Fibroblast of the conjunctiva (primary cell): ENCODE results near the gene IRF5.
A peak's percentile ranks its signal among the peaks of the same experiment; 100 is the strongest.

Experiments
- DNase-seq: peaks from one replicate; pipeline ENCODE4 v3.0.0-alpha.2; 2010; ENCODE audit warnings: low read depth

Gene IRF5, protein sequence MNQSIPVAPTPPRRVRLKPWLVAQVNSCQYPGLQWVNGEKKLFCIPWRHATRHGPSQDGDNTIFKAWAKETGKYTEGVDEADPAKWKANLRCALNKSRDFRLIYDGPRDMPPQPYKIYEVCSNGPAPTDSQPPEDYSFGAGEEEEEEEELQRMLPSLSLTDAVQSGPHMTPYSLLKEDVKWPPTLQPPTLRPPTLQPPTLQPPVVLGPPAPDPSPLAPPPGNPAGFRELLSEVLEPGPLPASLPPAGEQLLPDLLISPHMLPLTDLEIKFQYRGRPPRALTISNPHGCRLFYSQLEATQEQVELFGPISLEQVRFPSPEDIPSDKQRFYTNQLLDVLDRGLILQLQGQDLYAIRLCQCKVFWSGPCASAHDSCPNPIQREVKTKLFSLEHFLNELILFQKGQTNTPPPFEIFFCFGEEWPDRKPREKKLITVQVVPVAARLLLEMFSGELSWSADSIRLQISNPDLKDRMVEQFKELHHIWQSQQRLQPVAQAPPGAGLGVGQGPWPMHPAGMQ

DNA sequence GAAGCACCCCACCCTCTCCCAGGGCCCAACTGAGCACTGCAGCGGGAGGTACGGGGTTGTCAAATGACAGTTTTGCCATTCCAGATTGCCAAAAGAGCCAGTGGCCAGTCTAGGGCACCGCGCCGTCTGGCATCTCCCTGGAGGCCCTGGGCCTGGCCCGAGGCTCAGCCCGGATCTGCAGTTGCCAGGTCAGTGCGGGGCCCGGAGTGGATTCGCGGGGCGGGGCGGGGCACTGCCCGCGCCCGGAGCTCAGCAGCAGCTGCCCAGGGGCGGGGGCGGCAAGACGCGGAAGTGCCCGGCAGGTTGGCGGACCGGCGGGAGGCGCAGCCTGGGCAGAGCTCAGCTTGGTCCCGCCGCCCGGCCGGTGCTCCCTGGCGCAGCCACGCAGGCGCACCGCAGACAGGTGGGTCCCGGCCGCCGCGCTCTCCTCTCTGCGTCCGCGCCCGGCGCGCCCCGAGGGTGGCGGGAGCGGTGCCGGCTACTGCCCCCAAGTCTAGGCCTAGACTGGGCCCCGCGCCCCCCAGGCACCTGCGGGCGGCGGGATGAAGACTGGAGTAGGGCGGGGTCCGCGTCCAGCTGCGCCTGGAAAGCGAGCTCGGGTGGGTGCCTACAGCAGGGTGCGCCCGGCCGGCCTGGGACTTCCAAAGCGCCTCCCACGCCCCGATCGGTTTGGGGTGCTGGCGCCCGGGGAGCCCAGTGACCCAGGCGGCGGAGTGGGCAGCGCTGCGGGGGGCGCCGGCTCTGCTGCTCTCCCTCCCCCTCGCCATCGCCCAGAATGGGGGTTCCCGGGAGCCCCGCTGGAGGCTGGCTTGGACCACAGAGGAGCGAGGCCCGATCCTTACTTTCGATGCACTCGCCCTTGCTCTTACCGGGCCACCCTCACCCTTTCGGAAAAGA, at the start of gene IRF5:
TSS of gene IRF5 (plus strand) at position 281 of the 897 bp plus-strand sequence. CDS start 4,155 bp downstream, outside the sequence.
- no peak for DNase-seq

DNA sequence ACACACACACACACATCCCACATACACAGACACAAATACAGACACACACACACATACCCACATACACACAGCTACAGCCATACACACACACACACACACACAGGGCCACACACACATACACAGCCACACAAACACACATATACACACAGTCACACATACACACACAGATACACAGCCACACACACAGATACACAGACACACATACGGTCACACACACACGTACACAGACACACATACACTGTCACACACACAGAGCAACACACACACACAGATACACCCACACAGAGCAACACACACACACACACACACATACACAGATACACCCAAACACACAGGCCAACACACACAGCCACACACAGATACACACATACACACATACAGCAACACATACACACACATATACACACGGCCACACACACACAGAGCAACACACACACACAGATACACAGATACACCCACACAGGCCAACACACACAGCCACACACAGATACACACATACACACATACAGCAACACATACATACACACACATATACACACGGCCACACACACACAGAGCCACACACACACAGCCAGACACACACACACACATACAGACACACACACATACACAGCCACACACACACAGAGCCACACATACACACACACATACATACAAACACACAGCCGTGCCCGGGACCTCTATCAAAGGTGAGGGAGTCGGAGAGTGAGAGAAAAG, 49.5 kb upstream of the IRF5 start:
- DNase-seq, result no peak

DNA sequence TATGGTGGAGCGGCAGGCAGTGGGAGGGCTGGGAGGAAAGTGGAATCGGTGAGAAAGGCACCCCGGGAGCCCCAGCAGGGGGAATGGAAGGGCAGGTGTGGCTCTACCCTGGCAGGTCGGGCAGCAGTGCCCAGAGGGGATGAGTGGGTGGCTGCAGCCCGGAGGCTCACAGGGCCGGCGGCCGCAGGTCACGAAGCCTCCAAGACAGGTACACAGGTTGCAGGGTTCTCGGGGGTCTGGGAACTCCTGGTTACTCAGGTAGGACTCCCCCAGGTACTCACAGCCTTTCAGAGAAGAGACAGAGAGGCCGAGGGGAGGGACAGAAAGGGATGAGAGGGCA, 49.0 kb upstream of the IRF5 start:
- no peak for DNase-seq

DNA sequence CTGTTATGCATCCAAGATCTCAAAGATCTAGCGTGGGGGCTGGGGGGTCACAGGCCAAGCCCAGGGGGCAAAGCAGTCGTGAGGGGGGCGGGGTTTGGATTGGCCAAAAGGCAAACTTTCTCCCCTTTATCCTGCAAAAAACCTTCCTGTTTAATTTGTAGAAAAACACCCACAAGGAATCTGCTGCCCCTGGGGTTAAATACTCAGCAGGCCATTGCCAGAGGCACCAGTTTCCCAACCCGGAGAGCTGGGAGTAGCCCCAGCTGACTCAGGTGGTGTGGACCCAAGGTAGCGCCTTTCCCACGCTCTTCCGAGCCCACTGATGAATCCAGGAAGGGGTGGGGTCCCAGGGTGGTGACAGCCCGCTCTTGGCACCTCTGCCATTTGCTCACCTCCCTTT, 48.6 kb upstream of the IRF5 start:
- no peak for DNase-seq

DNA sequence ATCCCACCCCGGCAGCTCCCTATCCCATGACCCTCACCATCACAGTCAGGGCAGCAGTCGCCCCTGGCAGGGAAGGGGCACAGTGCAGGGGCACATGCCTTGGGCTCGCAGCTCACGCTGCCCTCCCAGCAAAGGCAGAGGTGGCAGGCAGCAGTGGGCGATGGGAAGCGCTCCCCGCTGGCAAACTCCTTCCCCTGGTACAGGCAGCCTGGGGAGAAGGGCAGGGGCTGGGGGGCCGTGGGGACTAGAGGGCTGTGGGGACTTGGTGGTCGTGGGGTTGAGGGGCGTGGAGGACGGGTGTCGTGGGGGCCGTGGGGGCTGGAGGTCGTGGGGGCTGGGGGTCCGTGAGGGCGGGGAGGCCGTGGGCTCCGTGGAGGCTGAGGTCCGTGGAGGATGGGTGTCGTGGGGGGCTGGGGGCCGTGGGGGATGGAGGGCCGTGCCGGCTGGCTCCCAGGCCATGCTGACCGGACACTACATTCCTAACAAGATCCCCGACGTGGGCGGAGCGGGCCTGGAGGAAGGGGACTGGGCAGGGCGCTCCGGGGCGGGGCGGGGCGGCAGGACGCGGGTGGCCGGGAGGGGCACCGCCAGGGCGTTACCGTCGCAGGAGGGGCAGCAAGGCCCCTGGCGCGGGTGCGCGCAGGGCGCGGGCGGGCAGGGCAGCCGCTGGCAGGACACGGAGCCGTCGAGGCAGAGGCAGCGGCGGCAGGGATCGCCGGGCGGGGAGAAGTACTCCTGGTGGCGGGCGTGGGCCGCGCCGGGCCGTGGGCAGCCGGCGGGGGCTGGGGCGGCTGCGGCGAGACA, 47.2 kb upstream of the IRF5 start:
- DNase-seq, result no peak

DNA sequence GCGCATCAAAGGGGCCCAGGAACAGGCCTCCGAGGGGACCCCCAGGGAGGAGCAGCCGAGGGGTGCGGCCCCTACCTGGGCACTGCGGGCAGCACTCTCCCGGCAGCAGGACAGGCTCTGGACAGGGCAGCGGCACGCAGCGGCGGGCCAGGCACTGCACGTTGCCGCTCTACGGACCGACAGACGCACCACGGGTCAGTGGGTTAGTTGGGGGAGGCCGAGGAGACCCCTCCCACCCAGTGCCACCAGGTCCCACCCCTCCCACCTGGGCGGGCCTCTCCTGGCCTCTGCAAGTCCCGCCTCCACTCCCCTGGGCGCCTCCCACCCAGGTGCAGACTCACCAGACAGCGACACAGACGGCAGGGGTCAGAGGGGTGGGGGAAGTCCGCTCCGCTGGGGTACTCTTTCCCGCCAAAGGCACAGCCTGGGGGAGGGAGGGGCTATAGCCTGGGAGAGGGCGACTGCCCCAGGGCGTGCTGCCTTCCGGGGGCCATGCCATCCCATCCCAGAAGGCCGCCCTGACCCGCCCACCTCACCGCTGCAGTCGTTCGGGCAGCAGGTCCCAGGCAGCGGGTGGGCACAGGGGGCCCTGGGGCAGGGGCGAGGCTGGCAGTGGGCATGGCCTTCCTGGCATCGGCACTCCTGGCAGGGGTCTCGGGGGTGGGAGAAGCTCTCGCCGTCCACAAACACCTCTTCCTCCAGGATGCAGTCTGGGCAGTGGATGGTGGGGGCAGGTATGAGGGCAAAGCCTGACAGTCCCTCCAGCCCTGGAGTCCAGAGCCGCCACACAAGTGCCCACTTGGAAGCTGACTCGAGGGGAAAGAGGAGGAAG, 46.4 kb upstream of the IRF5 start:
- no peak for DNase-seq

DNA sequence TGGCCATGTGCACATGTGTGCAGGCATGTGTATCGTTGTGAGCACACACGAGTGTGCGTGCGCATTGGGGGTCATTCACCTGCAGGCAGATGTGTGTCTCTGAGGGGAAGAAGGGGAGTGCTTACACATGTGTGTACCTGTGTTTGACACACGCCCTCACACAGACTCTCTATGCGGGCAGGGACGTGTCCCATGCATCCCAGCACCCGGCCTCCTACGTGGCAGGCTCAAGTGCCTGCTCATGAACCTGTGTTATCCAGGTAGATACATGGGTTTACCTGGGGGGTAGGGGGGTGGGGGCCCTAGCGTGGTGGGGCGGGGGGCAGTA, 45.8 kb upstream of the IRF5 start:
- no peak for DNase-seq

DNA sequence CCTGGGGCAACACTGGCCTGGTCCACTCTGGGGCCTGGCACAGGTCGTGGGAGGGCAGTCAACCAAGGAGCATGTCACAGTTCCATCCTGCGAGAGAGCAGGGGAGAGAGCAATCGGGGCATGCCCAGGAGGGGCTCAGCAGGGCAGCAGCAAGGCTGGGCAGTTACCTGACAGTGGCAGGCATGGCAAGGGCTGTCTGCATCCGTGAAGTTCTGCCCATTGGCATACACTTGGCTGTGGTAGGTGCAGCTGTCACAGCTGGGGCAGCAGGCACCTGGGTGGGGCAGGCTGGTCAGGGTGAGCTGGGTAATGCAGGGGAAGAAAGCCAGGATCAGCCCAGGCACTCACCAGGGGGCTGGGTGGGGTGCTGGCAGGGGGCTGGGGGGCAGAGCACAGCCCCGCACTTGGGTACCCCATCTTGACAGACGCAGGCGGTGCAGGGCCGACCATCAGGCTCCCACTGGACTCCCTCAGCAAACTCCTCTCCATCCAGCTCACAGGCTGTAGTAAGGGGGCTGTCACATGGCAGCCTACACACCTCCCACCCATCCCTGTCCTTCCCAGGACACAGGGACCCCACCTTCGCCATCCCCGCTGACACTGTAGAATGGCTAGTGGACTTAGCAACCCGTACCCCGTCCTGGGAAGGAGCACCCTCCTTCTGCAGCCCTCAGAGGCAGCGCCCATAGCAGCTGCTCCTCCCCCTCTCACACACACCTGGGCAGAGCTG, 45.0 kb upstream of the IRF5 start:
- DNase-seq, result no peak

DNA sequence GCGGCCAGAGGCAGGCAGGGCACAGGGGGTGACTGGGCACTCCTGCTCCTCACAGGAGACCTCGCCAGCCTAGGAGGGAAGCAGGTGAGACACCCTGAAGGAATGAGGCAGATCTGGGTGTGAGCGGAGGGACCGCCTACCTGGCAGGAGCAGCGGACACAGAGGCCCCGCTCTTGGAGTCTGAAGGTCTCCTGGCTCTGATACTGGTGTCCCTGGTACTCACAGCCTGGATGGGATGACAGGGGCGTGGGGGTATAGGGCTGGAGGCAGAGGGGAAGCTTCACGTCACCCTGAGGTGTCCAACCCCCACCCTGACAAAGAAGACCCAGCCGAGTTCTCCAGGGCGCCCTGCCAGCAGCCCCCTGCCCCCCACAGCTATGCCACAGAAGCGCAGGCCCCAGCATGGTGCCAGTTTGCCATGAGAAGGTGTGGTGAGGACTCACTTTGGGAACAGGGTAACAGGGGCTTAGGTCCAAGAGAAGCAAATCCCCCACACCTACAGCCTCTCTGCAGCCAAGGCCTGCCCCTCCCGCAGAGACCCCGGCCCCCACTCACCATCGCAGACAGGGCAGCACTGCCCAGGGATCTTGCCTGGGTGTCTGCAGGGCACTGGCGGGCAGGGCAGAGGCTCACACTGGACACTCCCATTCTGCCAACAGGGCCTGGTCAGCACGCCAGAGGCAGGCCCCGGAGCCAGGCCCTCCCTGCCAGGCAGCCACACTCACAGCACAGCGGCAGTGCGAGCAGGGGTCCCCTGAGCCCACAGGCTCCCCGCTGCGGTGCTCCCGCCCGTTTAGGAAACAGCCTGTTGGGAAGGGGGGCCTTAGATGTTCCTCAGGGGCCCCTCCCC, 44.3 kb upstream of the IRF5 start:
- no peak for DNase-seq

DNA sequence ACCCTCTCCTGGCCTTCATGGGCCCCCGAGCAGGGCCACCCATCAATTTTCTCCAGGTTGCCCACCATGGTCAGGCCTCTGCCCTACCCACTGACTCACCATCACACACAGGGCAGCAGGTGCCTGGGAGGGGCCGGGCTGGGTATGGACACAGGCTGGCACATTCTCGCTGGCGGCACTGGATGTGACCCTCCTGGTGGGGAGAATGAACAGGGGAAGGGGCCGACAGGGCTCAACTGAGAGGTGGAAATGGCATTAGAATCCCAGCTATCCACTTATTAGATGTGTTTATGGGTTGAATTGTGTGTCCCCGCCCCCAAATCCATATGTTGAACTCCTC, 43.7 kb upstream of the IRF5 start:
- DNase-seq, result no peak

DNA sequence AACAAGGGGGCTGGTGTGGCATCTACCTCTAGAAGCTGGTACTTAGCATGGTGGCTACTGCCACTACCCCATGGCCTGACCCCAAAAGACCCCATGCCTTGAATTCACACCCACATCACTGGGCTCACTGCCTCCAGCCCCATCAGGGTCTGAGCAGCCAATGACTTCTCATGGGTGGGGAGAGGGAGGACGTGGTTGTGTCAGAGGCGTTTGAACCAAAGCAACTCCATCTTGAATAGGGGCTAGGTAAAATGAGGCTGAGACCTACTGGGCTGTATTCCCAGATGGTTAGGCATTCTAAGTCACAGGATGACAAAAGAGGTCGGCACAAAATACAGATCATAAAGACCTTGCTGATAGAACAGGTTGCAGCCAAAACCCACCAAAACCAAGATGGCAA, 42.4 kb upstream of the IRF5 start:
- DNase-seq, result no peak

DNA sequence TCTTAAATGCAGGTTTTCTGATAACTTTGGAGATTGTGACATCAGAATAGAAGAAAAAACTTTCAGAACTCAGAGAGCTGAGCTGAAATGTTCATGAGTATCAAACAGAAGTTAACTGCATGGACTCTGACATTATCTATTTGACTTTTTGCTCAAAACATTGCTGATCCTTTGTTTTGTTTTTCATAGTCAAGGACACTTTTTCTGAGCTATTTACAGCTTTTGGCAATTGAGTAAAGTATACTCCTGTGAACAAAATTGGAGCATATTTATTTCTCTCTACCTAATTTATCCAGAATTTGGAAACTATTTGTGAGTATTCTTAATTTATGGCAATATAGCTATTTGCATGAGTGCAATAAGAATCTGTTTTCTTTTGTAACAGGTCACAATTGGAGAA, 38.3 kb upstream of the IRF5 start:
- DNase-seq, result no peak

DNA sequence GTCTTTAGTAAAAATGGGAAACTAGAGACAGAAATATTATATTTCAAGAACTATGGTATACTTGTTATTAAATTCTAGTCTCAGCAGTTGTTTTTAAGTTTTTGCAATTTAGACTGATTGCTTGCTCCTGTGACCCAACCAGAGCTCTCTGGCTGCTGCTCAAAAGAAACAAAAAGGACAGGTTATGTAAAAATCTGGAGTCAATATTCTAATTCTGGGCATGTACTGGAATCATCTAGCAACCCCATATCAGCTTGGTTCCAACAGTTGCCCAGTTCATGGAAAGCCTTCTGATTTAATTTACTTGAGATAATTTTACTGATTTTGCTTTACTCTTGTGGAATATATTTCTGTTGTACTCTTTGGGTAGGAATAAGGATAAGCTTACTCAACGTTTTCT, 37.5 kb upstream of the IRF5 start:
- no peak for DNase-seq

DNA sequence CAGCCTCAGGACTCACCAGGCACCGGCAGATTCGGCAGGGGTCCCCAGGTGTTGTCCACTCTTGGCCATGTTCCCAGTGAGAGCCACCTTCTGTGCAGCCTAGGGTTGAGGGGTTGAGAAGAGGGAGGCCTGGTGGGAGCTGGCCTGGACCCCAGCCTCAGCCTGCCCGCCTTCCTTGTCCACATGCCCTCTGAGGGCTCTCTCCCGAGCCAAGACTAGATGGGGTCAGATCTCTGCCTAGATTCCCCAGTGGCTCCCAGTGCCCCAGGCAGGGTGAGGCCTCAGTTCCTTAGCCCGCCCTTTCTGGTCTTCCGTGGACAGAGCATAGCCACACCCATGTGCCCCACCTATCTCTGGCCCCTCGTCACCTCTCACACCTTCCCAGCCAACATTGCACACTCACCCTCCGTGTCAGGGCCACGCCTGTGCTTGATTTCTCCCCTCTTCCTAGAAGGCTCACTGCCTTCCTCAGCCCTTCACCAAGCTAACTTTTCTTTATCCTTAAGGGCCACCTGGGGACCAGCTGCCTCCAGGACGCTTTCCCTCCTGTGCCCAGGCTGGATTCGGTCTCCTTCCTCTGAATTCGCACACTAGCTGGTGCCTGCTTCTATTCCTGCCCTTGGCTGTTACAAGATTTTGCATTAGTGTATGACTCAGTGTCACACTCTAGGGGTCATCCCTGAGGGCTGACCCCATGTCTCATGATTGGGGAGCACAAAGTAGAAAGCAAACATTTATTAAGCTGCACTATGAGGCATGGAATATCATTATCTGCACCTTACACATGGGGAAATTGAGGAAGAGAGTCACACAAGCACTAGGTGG, 34.8 kb upstream of the IRF5 start:
- DNase-seq, result no peak

DNA sequence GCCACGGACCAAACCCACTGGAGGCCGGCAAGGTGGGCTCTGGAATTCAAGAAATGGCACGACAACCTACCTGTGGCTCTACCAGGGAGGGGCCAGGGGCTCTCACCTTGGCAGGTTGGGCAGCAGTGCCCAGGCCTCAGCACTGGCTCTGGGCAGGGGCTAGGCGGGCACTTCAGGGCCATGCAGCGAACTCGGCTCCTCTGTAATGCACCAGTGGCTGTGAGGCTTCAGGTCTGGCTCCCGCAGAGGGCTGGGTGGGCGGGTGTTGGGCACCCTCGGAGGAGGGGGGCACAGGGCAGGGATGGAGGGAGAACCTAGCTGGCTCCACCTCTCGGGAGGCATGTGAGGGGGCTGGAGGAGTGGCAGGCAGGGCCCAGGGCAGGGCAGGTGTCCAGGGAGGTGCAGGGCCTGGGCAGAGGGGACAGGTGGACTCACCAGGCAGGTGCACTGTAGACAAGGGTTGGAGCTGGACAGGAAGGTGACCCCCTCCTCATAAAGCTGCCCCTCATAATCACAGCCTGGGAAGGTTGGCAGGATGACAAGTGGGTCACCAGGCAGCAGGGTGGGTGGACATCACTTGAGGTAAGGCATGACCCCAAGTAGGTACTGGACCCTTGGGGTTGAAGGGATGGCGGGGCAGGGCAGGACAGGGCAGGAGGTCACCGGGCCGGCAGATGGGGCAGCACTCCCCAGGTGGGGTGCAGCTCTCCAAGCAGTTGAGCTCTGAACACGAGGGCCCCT, 33.9 kb upstream of the IRF5 start:
- DNase-seq, result no peak

DNA sequence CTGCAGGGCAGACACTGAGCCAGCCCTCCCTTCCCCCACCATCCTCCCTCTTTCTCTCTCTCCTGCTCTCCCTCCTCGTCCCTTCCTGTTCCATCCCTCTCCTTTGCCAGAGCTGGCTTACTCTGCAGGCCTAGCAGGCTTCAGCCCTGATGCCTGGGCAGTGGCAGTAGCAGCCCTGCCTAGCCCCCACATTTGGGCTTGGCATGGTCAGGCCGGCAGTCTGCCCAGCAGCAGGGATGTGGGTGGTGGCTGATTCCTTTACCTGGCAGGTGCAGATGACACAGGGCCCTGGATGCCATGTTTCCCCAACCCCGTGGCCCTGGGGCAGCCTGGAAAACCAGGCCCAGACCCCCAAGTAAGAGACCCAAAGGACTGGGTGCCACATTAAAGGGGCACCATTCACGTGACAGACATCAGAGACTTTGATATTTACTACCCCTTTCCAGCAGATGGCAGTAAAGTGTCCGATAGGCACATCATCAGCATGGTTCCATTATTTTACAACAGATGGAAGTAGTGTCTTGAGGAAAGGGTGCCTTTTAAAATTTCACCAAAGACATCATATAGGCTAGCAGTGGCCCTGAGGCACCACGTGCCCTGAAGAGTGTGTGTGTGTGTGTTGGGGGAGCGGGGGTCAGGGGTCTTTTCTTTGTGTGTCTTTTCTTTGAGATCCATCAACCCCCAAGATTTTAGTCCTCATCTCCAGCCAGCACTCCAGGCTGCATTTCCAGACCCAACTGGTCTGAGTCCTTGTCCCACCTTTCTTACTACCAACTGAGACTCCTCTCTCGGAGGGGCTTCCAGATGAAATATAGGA, 33.1 kb upstream of the IRF5 start:
- peak; percentile 38 for DNase-seq
